ENCODE results near the gene WDR70.

GRCh38 chr5:37792975-37793631 lies 414.0 kb downstream of the WDR70 start:
- TF ChIP-seq POLR2A (IDR thresholded peaks at IDR 0.05; ENCODE audit: low read depth, low read length) (no peak), TAF1 (IDR thresholded peaks at IDR 0.05; ENCODE audit: low read depth, low read length) (no peak), POLR2AphosphoS5 (IDR thresholded peaks at IDR 0.05; ENCODE audit: low read depth, low read length) (no peak)

Data from GM12891 (cell line).